Right hindlimb (tissue), 1 donor: ENCODE measurements around the gene ARHGAP40.
"Not testable (repeated sequence)": the region's sequence is repeated elsewhere in the genome, so short reads cannot be mapped to it uniquely, and the experiment has no call there.

Experiments
- DNase-seq: peaks from one replicate; pipeline ENCODE4 v3.0.0-alpha.2; 2018

ARHGAP40 gene

GRCh38 chr20:38589351-38589750, 12.3 kb upstream of the ARHGAP40 start:
- DNase-seq, result no peak

- DNase-seq, result no peak
Observed at GRCh38 chr20:38589967-38590675, 11.5 kb upstream of the ARHGAP40 start.

GRCh38 chr20:38590676-38591473, 10.7 kb upstream of the ARHGAP40 start:
- no peak for DNase-seq

- no peak for DNase-seq
Observed at GRCh38 chr20:38591474-38592410, 9.9 kb upstream of the ARHGAP40 start.

DNA sequence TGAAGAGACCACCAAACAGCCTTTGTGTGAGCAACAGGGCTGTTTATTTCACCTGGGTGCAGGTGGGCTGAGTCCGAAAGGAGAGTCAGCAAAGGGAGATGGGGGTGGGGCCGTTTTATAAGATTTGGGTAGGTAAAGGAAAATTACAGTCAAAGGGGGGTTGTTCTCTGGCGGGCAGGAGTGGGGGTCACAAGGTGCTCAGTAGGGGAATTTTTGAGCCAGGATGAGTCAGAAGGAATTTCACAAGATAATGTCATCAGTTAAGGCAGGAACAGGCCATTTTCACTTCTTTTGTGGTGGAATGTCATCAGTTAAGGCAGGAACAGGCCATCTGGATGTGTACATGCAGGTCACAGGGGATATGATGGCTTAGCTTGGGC, 9.2 kb upstream of the ARHGAP40 start:
- DNase-seq, result not testable (repeated sequence)

GRCh38 chr20:38594281-38594680, 7.3 kb upstream of the ARHGAP40 start:
- DNase-seq, result not testable (repeated sequence)

GRCh38 chr20:38595886-38596285, 5.7 kb upstream of the ARHGAP40 start:
- DNase-seq, result not testable (repeated sequence)

- peak; percentile 32 for DNase-seq
Observed at GRCh38 chr20:38599410-38599882, 2.2 kb upstream of the ARHGAP40 start.

DNA sequence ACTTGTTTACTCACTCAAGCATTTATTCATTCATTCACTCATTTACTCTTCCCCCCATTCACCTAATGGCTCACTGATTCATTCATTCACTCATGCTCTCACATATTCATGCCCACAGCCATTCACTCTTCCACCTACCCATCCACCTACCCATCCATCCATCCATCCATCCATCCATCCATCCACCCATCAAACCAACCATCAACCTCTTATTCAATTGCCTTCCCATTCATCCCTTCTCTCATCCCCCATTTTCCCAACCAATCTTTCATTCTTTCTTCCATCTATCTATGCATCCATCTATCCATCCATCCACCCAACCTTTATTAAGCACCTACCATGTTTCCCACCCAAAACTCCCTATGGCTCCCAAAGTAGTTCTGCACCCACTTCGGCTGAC, 1.6 kb upstream of the ARHGAP40 start:
- DNase-seq, result no peak

DNA sequence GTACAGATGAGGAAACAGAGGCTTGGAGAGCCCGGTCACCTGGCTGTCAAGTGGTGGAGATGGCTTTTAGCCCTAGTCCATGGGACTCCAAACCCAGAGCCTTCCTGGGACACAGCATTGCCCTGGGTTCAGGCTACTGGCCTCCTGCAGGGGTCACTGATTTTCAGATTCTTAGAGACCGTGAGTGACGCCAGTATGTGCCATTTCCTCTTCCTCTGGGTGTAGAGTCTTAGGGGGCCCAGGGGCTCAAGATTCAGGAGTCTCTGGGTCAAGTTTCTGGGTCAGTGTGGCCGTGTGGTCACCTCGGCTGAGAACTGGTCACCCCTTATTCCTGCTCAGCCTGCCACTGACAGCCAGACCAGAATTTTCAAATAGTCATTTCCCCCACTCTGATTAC, 574 bp downstream of the ARHGAP40 start:
- DNase-seq, result no peak

GRCh38 chr20:38603286-38603685, 1.7 kb downstream of the ARHGAP40 start:
- no peak for DNase-seq

- no peak for DNase-seq
Observed at GRCh38 chr20:38604873-38605303, 3.3 kb downstream of the ARHGAP40 start.

GRCh38 chr20:38607351-38607750, 5.7 kb downstream of the ARHGAP40 start:
- DNase-seq, result no peak

DNA sequence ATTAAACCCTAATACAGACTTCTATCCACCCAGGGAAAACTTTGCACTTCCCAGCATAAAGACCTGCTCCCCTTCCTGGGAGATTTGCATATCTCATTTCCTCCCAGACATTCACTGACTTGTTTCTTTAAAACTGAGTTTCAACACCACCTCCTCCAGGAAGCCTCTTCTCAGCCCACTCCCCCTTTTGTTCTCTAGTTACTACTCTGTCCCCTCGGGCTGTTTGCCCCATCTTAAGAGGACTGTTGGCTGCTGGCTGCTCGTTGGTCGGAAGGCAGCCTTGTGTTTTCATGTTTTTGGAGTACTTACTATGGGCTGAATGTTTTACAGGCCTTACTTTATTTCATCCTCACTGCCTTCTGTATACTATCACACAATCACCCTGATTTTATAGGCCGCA, 6.6 kb downstream of the ARHGAP40 start:
- no peak for DNase-seq

DNA sequence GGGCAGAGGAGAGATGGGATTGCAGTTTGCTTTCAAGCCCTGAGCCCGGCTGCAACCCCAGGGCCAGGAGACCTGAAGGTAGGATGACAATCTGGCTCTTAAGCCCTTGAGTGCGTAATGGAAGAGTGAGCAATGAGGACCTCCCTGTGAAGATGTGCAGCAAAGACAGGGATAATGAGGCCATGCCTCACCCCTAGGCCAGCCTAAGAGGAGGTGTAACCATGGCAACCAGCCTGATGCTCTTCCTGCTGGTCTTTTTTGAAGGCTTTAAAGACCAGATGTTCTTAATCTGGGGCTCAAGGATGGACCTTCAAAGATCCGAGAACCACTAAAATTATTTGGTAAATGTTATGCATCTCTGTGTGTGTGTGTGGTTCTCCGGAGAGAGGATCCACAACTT, 8.2 kb downstream of the ARHGAP40 start:
- DNase-seq, result no peak

- no peak for DNase-seq
Observed at GRCh38 chr20:38610521-38610920, 8.9 kb downstream of the ARHGAP40 start.

- DNase-seq, result no peak
Observed at GRCh38 chr20:38612751-38613515, 11.3 kb downstream of the ARHGAP40 start.

- no peak for DNase-seq
Observed at GRCh38 chr20:38615283-38615682, 13.7 kb downstream of the ARHGAP40 start.

DNA sequence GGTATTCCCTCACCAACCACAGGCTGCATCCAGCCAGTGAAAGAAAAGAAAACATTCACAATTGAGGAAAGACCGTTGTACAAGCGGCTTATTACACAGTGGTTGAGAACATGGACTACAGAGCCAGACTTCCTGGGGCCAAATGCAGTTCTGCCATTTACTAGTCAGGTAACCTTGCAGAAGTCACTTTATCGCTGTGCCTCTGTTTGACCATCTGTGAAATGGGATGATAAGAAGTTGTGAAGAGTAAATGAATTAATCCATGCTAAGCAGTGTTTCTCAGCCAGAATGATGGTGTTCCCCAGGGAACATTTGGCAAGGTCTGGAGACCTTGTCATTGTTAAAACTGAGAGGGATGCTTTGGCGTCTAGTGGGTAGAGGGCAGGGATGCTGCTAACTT, 14.8 kb downstream of the ARHGAP40 start:
- DNase-seq, result no peak

- no peak for DNase-seq
Observed at GRCh38 chr20:38617011-38617829, 15.6 kb downstream of the ARHGAP40 start.

GRCh38 chr20:38617830-38618196, 16.2 kb downstream of the ARHGAP40 start:
- no peak for DNase-seq
